IMR-90 (cell line): ENCODE data around the gene LEKR1. TPM values are rescaled to one million over a fixed set of nuclear protein-coding genes. Genes with fewer than 3 reads are reported as not detected.
A peak's percentile ranks its signal among the peaks of the same experiment; 100 is the strongest.

Experiments used
- ATAC-seq: fragments of 200-7000 bp; cut with Tn5 transposase; 2 replicates; pipeline ENCODE4 v1.9.1; 2020; ENCODE audit warnings: low read depth, mild to moderate bottlenecking, moderate library complexity
- BruUV-seq: library from RNA; stranded (reverse); fragments of 400-500 nt; replicated peaks from 2 replicates; lab custom pipeline; 2021; lab: Mats Ljungman, UMichigan
- CTCF ChIA-PET: fragments of 300-600 bp; formaldehyde crosslinking; extraction: SDS; loops from one replicate; lab custom pipeline; 2021; ENCODE audit warnings: antibody characterized with exemption; lab: Yijun Ruan, JAX
- POLR2A ChIA-PET: fragments of 300-600 bp; sonication (Branson Sonifier 250); formaldehyde crosslinking; loops from one replicate; lab custom pipeline; 2022; ENCODE audit warnings: antibody characterized with exemption; ENCODE audit not compliant: unreplicated experiment; lab: Charles Lee
- DNase-seq: peaks from one replicate; pipeline ENCODE4 v3.0.0; 2013
- H2AFZ ChIP-seq: replicated peaks from 2 replicates; pipeline ENCODE3; 2013; ENCODE audit warnings: low read length, mild to moderate bottlenecking; ENCODE audit not compliant: poor library complexity
- H2AK5ac ChIP-seq: 2 replicates; pipeline ENCODE4 v1.6.1; 2013; ENCODE audit warnings: low read depth, low read length, inconsistent platforms
- H2AK9ac ChIP-seq: replicated peaks from 2 replicates; pipeline ENCODE3; 2013; ENCODE audit warnings: mild to moderate bottlenecking, low read depth, low read length, moderate library complexity; ENCODE audit not compliant: poor library complexity
- H2BK120ac ChIP-seq: 2 replicates; pipeline ENCODE4 v1.6.1; 2013; ENCODE audit warnings: low read depth, low read length, inconsistent platforms
- H2BK15ac ChIP-seq: 3 replicates; pipeline ENCODE4 v1.6.1; 2013; ENCODE audit warnings: low read depth, low read length, inconsistent platforms
- H2BK20ac ChIP-seq: 2 replicates; pipeline ENCODE4 v1.6.1; 2013; ENCODE audit warnings: low read depth, mild to moderate bottlenecking, inconsistent platforms, low read length, moderate library complexity
- H2BK5ac ChIP-seq: 2 replicates; pipeline ENCODE4 v1.6.1; 2013; ENCODE audit warnings: mild to moderate bottlenecking, low read depth, low read length, inconsistent platforms; ENCODE audit not compliant: poor library complexity, severe bottlenecking
- H3K14ac ChIP-seq: replicated peaks from 2 replicates; pipeline ENCODE4 v1.6.1; 2013; ENCODE audit warnings: low read depth, low read length, inconsistent platforms
- H3K18ac ChIP-seq: 2 replicates; pipeline ENCODE4 v1.6.1; 2013; ENCODE audit warnings: low read depth, low read length, control low read depth
- H3K23ac ChIP-seq: 2 replicates; pipeline ENCODE4 v1.6.1; 2013; ENCODE audit warnings: low read depth, low read length, inconsistent platforms
- H3K27ac ChIP-seq: 2 replicates; pipeline ENCODE4 v1.5.1; 2013; ENCODE audit warnings: mild to moderate bottlenecking, control low read depth, low read length; ENCODE audit not compliant: insufficient read depth
- H3K27me3 ChIP-seq: 2 replicates; pipeline ENCODE4 v1.6.1; 2013; ENCODE audit warnings: low read length; ENCODE audit not compliant: control insufficient read depth, insufficient read depth
- H3K36me3 ChIP-seq: 2 replicates; pipeline ENCODE4 v1.6.1; 2013; ENCODE audit warnings: low read length, mixed read lengths; ENCODE audit not compliant: control insufficient read depth, insufficient read depth
- H3K4ac ChIP-seq: 2 replicates; pipeline ENCODE4 v1.6.1; 2013; ENCODE audit warnings: low read depth, low read length, inconsistent platforms
- H3K4me1 ChIP-seq: 2 replicates; pipeline ENCODE4 v1.6.1; 2013; ENCODE audit warnings: low read length, mixed read lengths; ENCODE audit not compliant: control insufficient read depth, insufficient read depth
- H3K4me2 ChIP-seq: 2 replicates; pipeline ENCODE4 v1.6.1; 2013; ENCODE audit warnings: low read depth, mild to moderate bottlenecking, control low read depth, low read length, moderate library complexity
- H3K4me3 ChIP-seq: 2 replicates; pipeline ENCODE4 v1.5.1; 2013; ENCODE audit warnings: low read depth, mild to moderate bottlenecking, control low read depth, low read length, moderate library complexity; ENCODE audit not compliant: insufficient read depth
- H3K56ac ChIP-seq: 2 replicates; pipeline ENCODE4 v1.6.1; 2013; ENCODE audit warnings: low read length, inconsistent platforms; ENCODE audit not compliant: insufficient read depth; ENCODE audit errors: extremely low read depth
- H3K79me1 ChIP-seq, 2 experiments: 2 replicates each; pipeline ENCODE4 v1.6.1; 2013; ENCODE audit warnings: low read length in 2 of 2, inconsistent platforms in 1 of 2, low read depth in 1 of 2
- H3K9ac ChIP-seq: 2 replicates; pipeline ENCODE4 v1.6.1; 2013; ENCODE audit warnings: low read depth, low read length, control low read depth
- H3K9me1 ChIP-seq: 2 replicates; pipeline ENCODE4 v1.6.1; 2013; ENCODE audit warnings: low read length, inconsistent platforms; ENCODE audit not compliant: insufficient read depth
- H3K9me3 ChIP-seq: 2 replicates; pipeline ENCODE4 v1.6.1; 2013; ENCODE audit warnings: low read length; ENCODE audit not compliant: control insufficient read depth, insufficient read depth
- H4K20me1 ChIP-seq: 2 replicates; pipeline ENCODE4 v1.6.1; 2013; ENCODE audit warnings: low read length, inconsistent platforms; ENCODE audit not compliant: insufficient read depth
- H4K5ac ChIP-seq: 2 replicates; pipeline ENCODE4 v1.6.1; 2013; ENCODE audit warnings: mild to moderate bottlenecking, low read depth, low read length, control low read depth
- H4K8ac ChIP-seq, 2 experiments: 2 replicates each; pipeline ENCODE4 v1.6.1; 2013; ENCODE audit warnings: low read depth in 2 of 2, low read length in 2 of 2, control low read depth in 1 of 2, inconsistent platforms in 1 of 2
- H4K91ac ChIP-seq: 2 replicates; pipeline ENCODE4 v1.6.1; 2013; ENCODE audit warnings: low read depth, low read length, inconsistent platforms; ENCODE audit not compliant: insufficient read depth
- BHLHE40 ChIP-seq: fragments of 150-350 bp; IDR thresholded peaks from 2 replicates; pipeline ENCODE4 v1.6.1; 2016; ENCODE audit warnings: mild to moderate bottlenecking, low read depth, low read length
- CEBPB ChIP-seq: IDR thresholded peaks from 2 replicates; pipeline ENCODE4 v1.6.1; 2012; ENCODE audit warnings: low read depth, low read length, improper control_type of control experiment
- CHD1 ChIP-seq: IDR thresholded peaks from 2 replicates; pipeline ENCODE4 v1.6.1; 2012; ENCODE audit warnings: low read depth, low read length, improper control_type of control experiment
- CTCF ChIP-seq: conservative IDR thresholded peaks from 2 replicates; pipeline ENCODE4 v1.5.1; 2012; ENCODE audit warnings: mild to moderate bottlenecking, low read depth, low read length, improper control_type of control experiment
- FOS ChIP-seq: fragments of 150-350 bp; IDR thresholded peaks from 2 replicates; pipeline ENCODE4 v1.6.1; 2016; ENCODE audit warnings: low read depth, low read length
- MAFK ChIP-seq: IDR thresholded peaks from 2 replicates; pipeline ENCODE4 v1.6.1; 2012; ENCODE audit warnings: low read depth, low read length, improper control_type of control experiment
- MAZ ChIP-seq: IDR thresholded peaks from 2 replicates; pipeline ENCODE4 v1.6.1; 2012; ENCODE audit warnings: low read depth, mild to moderate bottlenecking, low read length, improper control_type of control experiment, moderate library complexity, borderline replicate concordance
- MXI1 ChIP-seq: IDR thresholded peaks from 2 replicates; pipeline ENCODE4 v1.6.1; 2012; ENCODE audit warnings: low read depth, mild to moderate bottlenecking, low read length, moderate library complexity, borderline replicate concordance
- NFE2L2 ChIP-seq: fragments of 150-350 bp; IDR thresholded peaks from 2 replicates; pipeline ENCODE4 v1.6.1; 2016; ENCODE audit warnings: low read depth, mild to moderate bottlenecking, low read length
- POLR2A ChIP-seq: IDR thresholded peaks from 2 replicates; pipeline ENCODE4 v1.6.1; 2012; ENCODE audit warnings: mild to moderate bottlenecking, low read depth, low read length
- RAD21 ChIP-seq: IDR thresholded peaks from 2 replicates; pipeline ENCODE4 v1.6.1; 2012; ENCODE audit warnings: low read length, improper control_type of control experiment
- RCOR1 ChIP-seq: IDR thresholded peaks from 2 replicates; pipeline ENCODE4 v1.6.1; 2012; ENCODE audit warnings: mild to moderate bottlenecking, low read length, improper control_type of control experiment; ENCODE audit not compliant: insufficient replicate concordance
- SMC3 ChIP-seq: fragments of 150-350 bp; IDR thresholded peaks from 2 replicates; pipeline ENCODE4 v1.6.1; 2016; ENCODE audit warnings: low read depth, mild to moderate bottlenecking, antibody characterized with exemption, low read length, moderate library complexity
- USF2 ChIP-seq: fragments of 150-350 bp; IDR thresholded peaks from 2 replicates; pipeline ENCODE4 v1.6.1; 2017; ENCODE audit warnings: mild to moderate bottlenecking, antibody characterized with exemption, low read length, low read depth
- WGBS, 2 experiments: methylation state at CpG; one replicate each; pipeline versions ENCODE4 v1.1.5 to v1.1.7; 2013; ENCODE audit warnings: missing lambda C conversion rate in 2 of 2; ENCODE audit not compliant: insufficient read length in 1 of 2; ENCODE audit errors: extremely low coverage in 2 of 2; 5-methylcytosine and 5-hydroxymethylcytosine counted together
- dilution Hi-C: fragments of 300-500 bp; cut with HindIII; formaldehyde crosslinking; loops from one replicate; pipeline ENCODE4 v1.14.3; 2018; ENCODE audit warnings: low sequenced_read_pairs; ENCODE audit not compliant: unreplicated experiment
- in situ Hi-C: fragments of 300-500 bp; cut with MboI; formaldehyde crosslinking; loops from 3 replicates; pipeline ENCODE4 v1.14.3; 2019; ENCODE audit warnings: low sequenced_read_pairs, inconsistent platforms, mixed read lengths
- intact Hi-C: fragments of 100-400 bp; cut with micrococcal nuclease; formaldehyde crosslinking; loops from 2 replicates; pipeline ENCODE4 v1.10.0; 2022
- polyA plus RNA-seq, 3 experiments: library from polyadenylated mRNA; depleted of rRNA; stranded (reverse); fragments of >200 nt; gene quantifications; 2 replicates each; pipeline ENCODE4 v1.2.3, GENCODE V29; 2012; ENCODE audit warnings: low replicate concordance in 1 of 3
- total RNA-seq: library from RNA; depleted of rRNA; stranded (reverse); fragments of >200 nt; gene quantifications from 2 replicates; pipeline ENCODE4 v1.2.3, GENCODE V29; 2012

The LEKR1 gene
- total and polyA plus RNA-seq, 2 of the 4 experiments (the other 2 are of a cell fraction): 0.19 to 0.36 TPM

DNA sequence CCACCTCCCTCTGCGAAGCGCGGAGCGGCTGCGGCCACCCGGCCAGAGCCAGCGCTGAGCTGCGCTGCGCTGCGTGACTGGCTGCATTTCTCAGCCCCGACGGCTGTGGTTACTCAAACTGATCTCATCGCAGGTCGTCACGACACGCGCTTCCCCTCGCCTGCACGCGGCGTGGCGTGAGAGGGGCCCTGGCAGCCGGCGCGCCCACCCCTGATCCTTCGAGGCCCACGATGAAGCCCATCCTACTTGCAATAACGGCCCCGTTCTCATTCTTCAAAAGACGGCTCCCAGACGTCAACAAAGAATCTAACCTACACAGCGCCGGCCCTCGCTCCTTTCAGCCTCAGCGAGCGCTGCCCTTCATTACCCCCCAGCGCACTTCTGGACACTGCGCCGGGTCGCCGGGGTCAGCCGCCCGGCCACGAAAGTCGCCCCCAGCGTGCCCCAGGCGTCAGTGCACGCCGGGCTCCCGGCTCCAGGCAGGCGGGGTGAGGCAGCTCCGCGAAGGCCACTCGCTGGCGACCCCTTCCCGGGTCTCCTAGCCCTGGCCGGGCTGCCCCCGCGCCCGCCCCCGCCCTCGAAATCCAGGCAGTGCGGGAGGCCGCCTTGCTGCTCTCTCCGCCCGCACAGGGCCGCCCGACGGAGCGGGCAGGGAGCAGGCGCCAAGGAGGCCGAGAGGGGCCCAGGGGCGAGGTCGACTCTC, 9.9 kb upstream of the LEKR1 start:
- Histone ChIP-seq H3K4me2 (peak overlapping the region; percentile 48), H3K18ac (peak overlapping the region; percentile 89), H2BK120ac (peak overlapping the region; percentile 98), H2BK20ac (peak overlapping the region; percentile 89), H3K23ac (peak overlapping the region; percentile 96), H3K27ac (peak overlapping the region; percentile 83), H4K5ac (peak overlapping the region; percentile 76), H3K9me1 (peaks cover 17% of the 10 kb centered on the region), H4K8ac (peak overlapping the region; percentile 73 to 94), H2AK9ac (peak overlapping the region; percentile 83), H2BK5ac (peak overlapping the region; percentile 77), H3K9me3 (no peaks in the 10 kb centered on the region), H3K4me1 (peaks cover 28% of the 10 kb centered on the region), H3K36me3 (no peaks in the 10 kb centered on the region), H3K4me3 (peak overlapping the region; percentile 17), H4K91ac (peak overlapping the region; percentile 100), H3K9ac (peak overlapping the region; percentile 36), H3K14ac (peak overlapping the region; percentile 92), H2AK5ac (peak overlapping the region; percentile 93), H3K4ac (peak overlapping the region; percentile 97), H3K56ac (peak overlapping the region; percentile 63; the same call in 1 of the 2 replicates), H4K20me1 (no peaks in the 10 kb centered on the region), H2BK15ac (peak overlapping the region; percentile 91; the same call in 1 of the 3 replicates), H3K27me3 (no peaks in the 10 kb centered on the region), H3K79me1 (peaks cover 0 to 20% of the 10 kb centered on the region in 2 experiments; a peak in 2 of 4 replicates), H2AFZ (peak overlapping the region; percentile 88)
- 16% methylated on average over 55 of the region's 74 CpGs; no CpG with 5 or more reads in 1 of the 2 experiments for WGBS, 2 experiments
- in situ Hi-C loops: loop anchor here (5.0 kb wide), 2 partner anchors 129 to 266 kb away; no protein-coding TSS in a partner anchor
- ATAC-seq (peak; percentile 4), DNase-seq (peak; percentile 79)
- POLR2A ChIA-PET: no interaction called here
- intact Hi-C loops: loop anchor here (2.0 to 5.0 kb wide), 5 partner anchors 124 to 315 kb away; partner anchors contain the start of gene TIPARP
- BruUV-seq: no TSS peak
- CTCF ChIA-PET: no interaction called here
- dilution Hi-C loops: no loop called here
- TF ChIP-seq CEBPB (peak; percentile 25; the same call in 1 of the 2 replicates), RCOR1 (no peak), SMC3 (no peak), CTCF (no peak), FOS (peak; percentile 60; the same call in 1 of the 2 replicates), NFE2L2 (peak; percentile 13; the same call in 1 of the 2 replicates), CHD1 (no peak), BHLHE40 (peak; percentile 70), MXI1 (no peak), POLR2A (no peak), RAD21 (no peak; the same call in 1 of the 2 replicates), MAFK (no peak), USF2 (no peak), MAZ (no peak; the same call in 1 of the 2 replicates)
